Trophoblast cell (in vitro differentiated cells and primary cell): Measurements from ENCODE around the gene AHSG.

Experiments used
- DNase-seq, 2 donors: peaks; one replicate each; pipeline ENCODE4 v3.0.0-alpha.2; 2016
- H2AFZ ChIP-seq: 2 replicates; pipeline ENCODE4 v1.6.1; 2013; ENCODE audit warnings: low read length, moderate library complexity, mild to moderate bottlenecking; ENCODE audit not compliant: insufficient read depth, poor library complexity
- H2AK5ac ChIP-seq: 2 replicates; pipeline ENCODE4 v1.6.1; 2013; ENCODE audit warnings: mild to moderate bottlenecking, low read length
- H2BK120ac ChIP-seq: 2 replicates; pipeline ENCODE4 v1.6.1; 2013; ENCODE audit warnings: low read length, mild to moderate bottlenecking, moderate library complexity; ENCODE audit not compliant: insufficient read depth, poor library complexity
- H2BK12ac ChIP-seq: 2 replicates; pipeline ENCODE4 v1.6.1; 2013; ENCODE audit warnings: mild to moderate bottlenecking, low read length, moderate library complexity
- H2BK5ac ChIP-seq: 2 replicates; pipeline ENCODE4 v1.6.1; 2013; ENCODE audit warnings: low read length, low read depth, moderate library complexity, mild to moderate bottlenecking; ENCODE audit not compliant: poor library complexity
- H3K14ac ChIP-seq: 2 replicates; pipeline ENCODE4 v1.6.1; 2013; ENCODE audit warnings: mild to moderate bottlenecking, low read length
- H3K18ac ChIP-seq: 2 replicates; pipeline ENCODE4 v1.6.1; 2013; ENCODE audit warnings: mild to moderate bottlenecking, low read length
- H3K23ac ChIP-seq: 2 replicates; pipeline ENCODE4 v1.6.1; 2013; ENCODE audit warnings: low read length
- H3K27ac ChIP-seq: 2 replicates; pipeline ENCODE4 v1.5.1; 2013; ENCODE audit warnings: low read depth, mild to moderate bottlenecking, inconsistent platforms, low read length, moderate library complexity
- H3K27me3 ChIP-seq: 2 replicates; pipeline ENCODE4 v1.6.1; 2013; ENCODE audit warnings: inconsistent platforms, mild to moderate bottlenecking, low read length, moderate library complexity; ENCODE audit not compliant: insufficient read depth
- H3K36me3 ChIP-seq, 2 experiments: 1 replicate in 1 of 2; 2 replicates in 1 of 2; pipeline ENCODE4 v1.6.1; 2013; ENCODE audit warnings: low read length in 2 of 2, mild to moderate bottlenecking in 2 of 2, moderate library complexity in 1 of 2; ENCODE audit not compliant: insufficient read depth in 2 of 2, control insufficient read depth in 1 of 2
- H3K4ac ChIP-seq: 2 replicates; pipeline ENCODE4 v1.6.1; 2013; ENCODE audit warnings: low read depth, mild to moderate bottlenecking, low read length, moderate library complexity
- H3K4me1 ChIP-seq, 2 experiments: 1 replicate in 1 of 2; 2 replicates in 1 of 2; pipeline ENCODE4 v1.6.1; 2013; ENCODE audit warnings: low read length in 2 of 2, mild to moderate bottlenecking in 2 of 2, moderate library complexity in 1 of 2; ENCODE audit not compliant: insufficient read depth in 2 of 2, control insufficient read depth in 1 of 2
- H3K4me2 ChIP-seq: 2 replicates; pipeline ENCODE4 v1.6.1; 2013; ENCODE audit warnings: inconsistent platforms, mild to moderate bottlenecking, low read length, moderate library complexity
- H3K4me3 ChIP-seq: 2 replicates; pipeline ENCODE4 v1.5.1; 2013; ENCODE audit warnings: mild to moderate bottlenecking, low read depth, low read length, inconsistent platforms
- H3K79me1 ChIP-seq: one replicate; pipeline ENCODE4 v1.6.1; 2013; ENCODE audit warnings: low read length
- H3K79me2 ChIP-seq: 2 replicates; pipeline ENCODE4 v1.6.1; 2013; ENCODE audit warnings: low read length, mild to moderate bottlenecking; ENCODE audit not compliant: control insufficient read depth, insufficient read depth, poor library complexity
- H3K9ac ChIP-seq: 2 replicates; pipeline ENCODE4 v1.6.1; 2013; ENCODE audit warnings: mild to moderate bottlenecking, low read length
- H3K9me3 ChIP-seq: 2 replicates; pipeline ENCODE4 v1.6.1; 2013; ENCODE audit warnings: low read depth, mild to moderate bottlenecking, control low read depth, inconsistent platforms, low read length; ENCODE audit not compliant: insufficient read depth
- H4K12ac ChIP-seq: 2 replicates; pipeline ENCODE4 v1.6.1; 2013; ENCODE audit warnings: low read depth, mild to moderate bottlenecking, low read length, moderate library complexity
- H4K8ac ChIP-seq: 2 replicates; pipeline ENCODE4 v1.6.1; 2013; ENCODE audit warnings: low read depth, mild to moderate bottlenecking, low read length, moderate library complexity
- H4K91ac ChIP-seq: one replicate; pipeline ENCODE4 v1.6.1; 2013; ENCODE audit warnings: low read depth, mild to moderate bottlenecking, low read length, moderate library complexity
- WGBS: extraction: QIAGEN DNeasy Blood & Tissue Kit; methylation state at CpG from one replicate; pipeline ENCODE4 v1.1.7; 2013; ENCODE audit warnings: missing lambda C conversion rate; ENCODE audit not compliant: insufficient read length, insufficient coverage; ENCODE audit errors: extremely low coverage; 5-methylcytosine and 5-hydroxymethylcytosine counted together

AHSG gene

GRCh38 chr3:186598794-186599141 lies 14.1 kb upstream of the AHSG start:
- H4K91ac ChIP-seq = no peak overlapping the region
- H3K27ac ChIP-seq = no peak overlapping the region
- H3K14ac ChIP-seq = no peak overlapping the region
- H3K18ac ChIP-seq = no peak overlapping the region
- no peak overlapping the region for H3K4ac ChIP-seq
- H4K12ac ChIP-seq = no peak overlapping the region
- H3K79me2 ChIP-seq = no peaks in the 10 kb centered on the region
- no peak overlapping the region for H4K8ac ChIP-seq
- H2BK120ac ChIP-seq = no peak overlapping the region
- H3K4me3 ChIP-seq = no peak overlapping the region
- H3K4me2 ChIP-seq = no peak overlapping the region
- no peak overlapping the region for H3K9ac ChIP-seq
- H3K4me1 ChIP-seq = peaks cover 14% of the 10 kb centered on the region in 2 experiments
- whole genome bisulfite sequencing = no CpG with 5 or more reads among the region's 4 CpGs
- H2AK5ac ChIP-seq = peak overlapping the region; percentile 41
- H2AFZ ChIP-seq = no peak overlapping the region
- H2BK12ac ChIP-seq = peak overlapping the region; percentile 11
- H3K36me3 ChIP-seq = no peaks in the 10 kb centered on the region
- no peaks in the 10 kb centered on the region for H3K27me3 ChIP-seq
- H3K23ac ChIP-seq = no peak overlapping the region
- DNase-seq = peak in 1 of 2 donors; percentile 27
- H3K9me3 ChIP-seq = no peaks in the 10 kb centered on the region
- no peak overlapping the region for H2BK5ac ChIP-seq
- peaks cover 2% of the 10 kb centered on the region for H3K79me1 ChIP-seq

- Histone ChIP-seq H3K79me1 (peaks cover 2% of the 10 kb centered on the region), H3K14ac (no peak overlapping the region), H3K9me3 (no peaks in the 10 kb centered on the region), H3K79me2 (no peaks in the 10 kb centered on the region), H2AFZ (no peak overlapping the region), H2AK5ac (peak overlapping the region; percentile 42), H3K27ac (no peak overlapping the region), H4K91ac (no peak overlapping the region), H3K4me3 (no peak overlapping the region), H3K36me3 (no peaks in the 10 kb centered on the region), H3K23ac (no peak overlapping the region), H3K18ac (no peak overlapping the region), H3K27me3 (no peaks in the 10 kb centered on the region), H4K8ac (no peak overlapping the region), H3K4me2 (no peak overlapping the region), H2BK120ac (no peak overlapping the region), H2BK12ac (peak overlapping the region; percentile 11), H4K12ac (no peak overlapping the region), H2BK5ac (no peak overlapping the region), H3K4ac (no peak overlapping the region), H3K9ac (no peak overlapping the region), H3K4me1 (peaks cover 14% of the 10 kb centered on the region in 2 experiments)
- no CpG with 5 or more reads among the region's 12 CpGs for whole genome bisulfite sequencing
- no peak for DNase-seq
Observed at GRCh38 chr3:186599142-186599784, 13.6 kb upstream of the AHSG start.

GRCh38 chr3:186599785-186600166 lies 13.1 kb upstream of the AHSG start:
- Histone ChIP-seq H3K9me3 (no peaks in the 10 kb centered on the region), H3K18ac (no peak overlapping the region), H3K4ac (no peak overlapping the region), H2AK5ac (peak overlapping the region; percentile 42), H3K36me3 (no peaks in the 10 kb centered on the region), H4K8ac (no peak overlapping the region), H3K23ac (no peak overlapping the region), H3K27me3 (no peaks in the 10 kb centered on the region), H3K4me1 (peaks cover 12 to 14% of the 10 kb centered on the region in 2 experiments), H4K91ac (no peak overlapping the region), H3K79me2 (no peaks in the 10 kb centered on the region), H2BK120ac (no peak overlapping the region), H3K9ac (no peak overlapping the region), H3K27ac (no peak overlapping the region), H3K79me1 (peaks cover 2% of the 10 kb centered on the region), H3K4me3 (no peak overlapping the region), H3K14ac (no peak overlapping the region), H2AFZ (no peak overlapping the region), H4K12ac (no peak overlapping the region), H2BK12ac (no peak overlapping the region), H3K4me2 (no peak overlapping the region), H2BK5ac (no peak overlapping the region)
- WGBS = no CpG with 5 or more reads among the region's 2 CpGs
- DNase-seq = no peak

- H4K12ac ChIP-seq = no peak overlapping the region
- no peak overlapping the region for H3K4me3 ChIP-seq
- H4K8ac ChIP-seq = no peak overlapping the region
- no peak overlapping the region for H2AFZ ChIP-seq
- no peaks in the 10 kb centered on the region for H3K9me3 ChIP-seq
- no peak overlapping the region for H2BK12ac ChIP-seq
- no peak overlapping the region for H3K4me2 ChIP-seq
- no peak overlapping the region for H3K4ac ChIP-seq
- H2BK5ac ChIP-seq = no peak overlapping the region
- H3K18ac ChIP-seq = no peak overlapping the region
- H3K14ac ChIP-seq = no peak overlapping the region
- H4K91ac ChIP-seq = no peak overlapping the region
- H3K23ac ChIP-seq = no peak overlapping the region
- WGBS = no CpG with 5 or more reads among the region's 3 CpGs
- no peaks in the 10 kb centered on the region for H3K36me3 ChIP-seq
- no peak overlapping the region for H3K9ac ChIP-seq
- no peak overlapping the region for H2BK120ac ChIP-seq
- H3K4me1 ChIP-seq = peaks cover 11 to 14% of the 10 kb centered on the region in 2 experiments
- DNase-seq = no peak
- H3K79me1 ChIP-seq = peaks cover 2% of the 10 kb centered on the region
- no peak overlapping the region for H2AK5ac ChIP-seq
- no peaks in the 10 kb centered on the region for H3K79me2 ChIP-seq
- no peaks in the 10 kb centered on the region for H3K27me3 ChIP-seq
- no peak overlapping the region for H3K27ac ChIP-seq
Observed at GRCh38 chr3:186600896-186601295, 12.0 kb upstream of the AHSG start.
